SJSA1 (cell line): ENCODE results near the gene SHISA8. TPM values are rescaled to one million over a fixed set of nuclear protein-coding genes. Genes with fewer than 3 reads are reported as not detected.
A peak's percentile ranks its signal among the peaks of the same experiment; 100 is the strongest.
"Not testable (repeated sequence)": the region's sequence is repeated elsewhere in the genome, so short reads cannot be mapped to it uniquely, and the experiment has no call there.

Experiments used
- DNase-seq, 2 experiments: peaks; one replicate each; pipeline ENCODE4 v3.0.0-alpha.2; 2015 to 2020; ENCODE audit warnings: low spot score in 2 of 2, low read depth in 1 of 2
- H3K27ac ChIP-seq: fragments of 250-450 bp; sonication (Bioruptor Pico); 2 replicates; pipeline ENCODE4 v1.5.1; 2020; ENCODE audit warnings: mild to moderate bottlenecking, moderate library complexity
- H3K27me3 ChIP-seq: fragments of 250-450 bp; sonication (Bioruptor Pico); replicated peaks from 2 replicates; pipeline ENCODE4 v1.5.1; 2020; ENCODE audit warnings: mild to moderate bottlenecking, moderate library complexity
- H3K36me3 ChIP-seq: fragments of 250-450 bp; sonication (Bioruptor Pico); 2 replicates; pipeline ENCODE4 v1.5.1; 2020; ENCODE audit warnings: mild to moderate bottlenecking
- H3K4me1 ChIP-seq: fragments of 250-450 bp; sonication (Bioruptor Pico); replicated peaks from 2 replicates; pipeline ENCODE4 v1.6.1; 2021; ENCODE audit warnings: mild to moderate bottlenecking
- H3K4me3 ChIP-seq: fragments of 250-450 bp; sonication (Bioruptor Pico); 2 replicates; pipeline ENCODE4 v1.5.1; 2020; ENCODE audit warnings: mild to moderate bottlenecking
- H3K9me3 ChIP-seq: fragments of 250-450 bp; sonication (Bioruptor Pico); replicated peaks from 2 replicates; pipeline ENCODE4 v1.5.1; 2020; ENCODE audit warnings: mild to moderate bottlenecking
- total RNA-seq: library from RNA; depleted of rRNA; stranded (reverse); fragments of >200 nt; shearing (Covaris generic); gene quantifications from 2 replicates; pipeline ENCODE4 v1.2.3, GENCODE V29; 2014; rRNA removed

SHISA8 gene
- total RNA-seq, result not detected in 2 replicates

- Histone ChIP-seq H3K27ac (no peak within 1 kb of the TSS), H3K36me3 (no peaks in the 10 kb centered on the region), H3K9me3 (no peaks in the 10 kb centered on the region), H3K27me3 (peaks cover 71% of the 10 kb centered on the region), H3K4me3 (no peak within 1 kb of the TSS), H3K4me1 (peaks cover 29% of the 10 kb centered on the region)
- DNase-seq, result no peak
Observed at GRCh38 chr22:41915035-41915785, at the start of gene SHISA8. SHISA8 (minus strand) TSS chr22:41915074; CDS start chr22:41914667, 407 bp downstream.

GRCh38 chr22:41964112-41964491 is 49.2 kb upstream of the SHISA8 start:
- no peak for DNase-seq
- Histone ChIP-seq H3K27me3 (no peaks in the 10 kb centered on the region), H3K36me3 (no peaks in the 10 kb centered on the region), H3K4me1 (no peaks in the 10 kb centered on the region), H3K27ac (no peak overlapping the region), H3K9me3 (no peaks in the 10 kb centered on the region), H3K4me3 (no peak overlapping the region)

- Histone ChIP-seq H3K4me1 (no peaks in the 10 kb centered on the region), H3K36me3 (no peaks in the 10 kb centered on the region), H3K9me3 (no peaks in the 10 kb centered on the region), H3K27me3 (no peaks in the 10 kb centered on the region), H3K27ac (no peak overlapping the region), H3K4me3 (no peak overlapping the region)
- no peak for DNase-seq
Observed at GRCh38 chr22:41963453-41964111, 48.7 kb upstream of the SHISA8 start.

- no peak for DNase-seq
- Histone ChIP-seq H3K36me3 (no peaks in the 10 kb centered on the region), H3K9me3 (no peaks in the 10 kb centered on the region), H3K4me1 (no peaks in the 10 kb centered on the region), H3K27ac (no peak overlapping the region), H3K4me3 (no peak overlapping the region), H3K27me3 (no peaks in the 10 kb centered on the region)
Observed at GRCh38 chr22:41957941-41958556, 43.2 kb upstream of the SHISA8 start.

- H3K27me3 ChIP-seq, result no peaks in the 10 kb centered on the region
- no peak for DNase-seq
- H3K4me1 ChIP-seq, result no peaks in the 10 kb centered on the region
- H3K4me3 ChIP-seq, result no peak overlapping the region
- H3K9me3 ChIP-seq, result no peaks in the 10 kb centered on the region
- no peaks in the 10 kb centered on the region for H3K36me3 ChIP-seq
- no peak overlapping the region for H3K27ac ChIP-seq
Observed at GRCh38 chr22:41952713-41953112, 37.8 kb upstream of the SHISA8 start.

GRCh38 chr22:41951898-41952474 is 37.1 kb upstream of the SHISA8 start, which contains the start of gene SMIM45:
SMIM45 (plus strand) TSS chr22:41952150.
- no peak within 1 kb of the TSS for H3K27ac ChIP-seq
- no peaks in the 10 kb centered on the region for H3K9me3 ChIP-seq
- DNase-seq, result no peak
- H3K36me3 ChIP-seq, result no peaks in the 10 kb centered on the region
- H3K4me1 ChIP-seq, result peaks cover 4% of the 10 kb centered on the region; the same call in 1 of the 2 replicates
- no peaks in the 10 kb centered on the region for H3K27me3 ChIP-seq
- H3K4me3 ChIP-seq, result no peak within 1 kb of the TSS

- H3K36me3 ChIP-seq, result peaks cover 20% of the 10 kb centered on the region
- H3K4me3 ChIP-seq, result no peak overlapping the region
- no peak for DNase-seq
- H3K4me1 ChIP-seq, result peaks cover 16% of the 10 kb centered on the region
- no peaks in the 10 kb centered on the region for H3K9me3 ChIP-seq
- H3K27me3 ChIP-seq, result no peaks in the 10 kb centered on the region
- no peak overlapping the region for H3K27ac ChIP-seq
Observed at GRCh38 chr22:41949297-41949965, 34.6 kb upstream of the SHISA8 start.

- Histone ChIP-seq H3K36me3 (peaks cover 25% of the 10 kb centered on the region), H3K4me1 (peaks cover 18% of the 10 kb centered on the region)
- H3K4me3 ChIP-seq, H3K27me3 ChIP-seq, H3K27ac ChIP-seq, H3K9me3 ChIP-seq, DNase-seq: not testable (repeated sequence)
Observed at GRCh38 chr22:41948928-41949296, 34.0 kb upstream of the SHISA8 start.

GRCh38 chr22:41948142-41948541 is 33.3 kb upstream of the SHISA8 start:
- no peaks in the 10 kb centered on the region for H3K27me3 ChIP-seq
- H3K36me3 ChIP-seq, result peaks cover 33% of the 10 kb centered on the region
- no peak for DNase-seq

GRCh38 chr22:41947424-41948080 is 32.7 kb upstream of the SHISA8 start:
- peaks cover 38% of the 10 kb centered on the region for H3K36me3 ChIP-seq
- no peaks in the 10 kb centered on the region for H3K27me3 ChIP-seq
- no peaks in the 10 kb centered on the region for H3K9me3 ChIP-seq
- peaks cover 24% of the 10 kb centered on the region for H3K4me1 ChIP-seq
- DNase-seq, result no peak
- peak overlapping the region; percentile 62 for H3K4me3 ChIP-seq
- no peak overlapping the region for H3K27ac ChIP-seq

More at GRCh38 chr22:41948142-41948541, 33.3 kb upstream of the SHISA8 start:
- no peaks in the 10 kb centered on the region for H3K9me3 ChIP-seq
- no peak overlapping the region for H3K27ac ChIP-seq
- peaks cover 24% of the 10 kb centered on the region for H3K4me1 ChIP-seq
- H3K4me3 ChIP-seq, result no peak overlapping the region

GRCh38 chr22:41946629-41947423 is 32.0 kb upstream of the SHISA8 start, which contains the start of gene CENPM:
CENPM (minus strand) TSS chr22:41947152; CDS start chr22:41947076, 76 bp downstream.
- no peaks in the 10 kb centered on the region for H3K27me3 ChIP-seq
- no peaks in the 10 kb centered on the region for H3K9me3 ChIP-seq
- peak within 1 kb of the TSS; percentile 62 for H3K4me3 ChIP-seq
- peak; percentile 97 to 98 for DNase-seq
- peaks cover 24% of the 10 kb centered on the region for H3K4me1 ChIP-seq
- peaks cover 43% of the 10 kb centered on the region for H3K36me3 ChIP-seq
- H3K27ac ChIP-seq, result peak within 1 kb of the TSS; percentile 87

GRCh38 chr22:41943661-41944209 is 28.9 kb upstream of the SHISA8 start:
- no peak for DNase-seq
- peaks cover 72% of the 10 kb centered on the region for H3K36me3 ChIP-seq
- H3K9me3 ChIP-seq, result no peaks in the 10 kb centered on the region
- H3K4me3 ChIP-seq, result no peak overlapping the region
- H3K4me1 ChIP-seq, result peaks cover 24% of the 10 kb centered on the region
- H3K27ac ChIP-seq, result no peak overlapping the region
- H3K27me3 ChIP-seq, result no peaks in the 10 kb centered on the region
